Stimulated activated CD8-positive, alpha-beta memory T cell treated with anti-CD3 and anti-CD28 coated beads, Interleukin-2, amount 100 ng/mL, for 1 hour (primary cell): ENCODE data around the gene TMEM120B.
"Not testable (repeated sequence)": the region's sequence is repeated elsewhere in the genome, so short reads cannot be mapped to it uniquely, and the experiment has no call there.

ENCODE experiments used
- DNase-seq, 2 donors: peaks; one replicate each; pipeline ENCODE4 v3.0.0-alpha.2; 2020; ENCODE audit warnings: low read depth in 2 of 2

The TMEM120B gene

GRCh38 chr12:121745545-121745944, 33.0 kb downstream of the TMEM120B start:
- DNase-seq = not testable (repeated sequence)

DNA sequence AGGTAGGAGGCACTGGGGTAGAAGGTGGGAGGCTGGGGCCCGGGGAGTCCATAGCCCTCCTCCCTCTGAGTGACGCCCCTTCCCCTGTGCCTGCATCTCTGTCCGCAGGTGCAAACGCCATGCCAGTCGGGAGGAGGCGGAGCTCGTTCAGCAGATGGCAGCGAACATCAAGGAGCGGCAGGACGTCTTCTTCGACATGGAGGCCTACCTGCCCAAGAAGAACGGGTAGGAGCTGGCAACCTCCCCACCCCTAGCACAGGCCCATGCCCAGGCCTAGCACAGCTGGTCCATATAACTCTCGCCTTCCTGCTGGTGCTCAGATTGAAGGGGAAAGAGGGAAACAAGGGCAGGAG, 35.6 kb downstream of the TMEM120B start:
- DNase-seq = no peak

DNA sequence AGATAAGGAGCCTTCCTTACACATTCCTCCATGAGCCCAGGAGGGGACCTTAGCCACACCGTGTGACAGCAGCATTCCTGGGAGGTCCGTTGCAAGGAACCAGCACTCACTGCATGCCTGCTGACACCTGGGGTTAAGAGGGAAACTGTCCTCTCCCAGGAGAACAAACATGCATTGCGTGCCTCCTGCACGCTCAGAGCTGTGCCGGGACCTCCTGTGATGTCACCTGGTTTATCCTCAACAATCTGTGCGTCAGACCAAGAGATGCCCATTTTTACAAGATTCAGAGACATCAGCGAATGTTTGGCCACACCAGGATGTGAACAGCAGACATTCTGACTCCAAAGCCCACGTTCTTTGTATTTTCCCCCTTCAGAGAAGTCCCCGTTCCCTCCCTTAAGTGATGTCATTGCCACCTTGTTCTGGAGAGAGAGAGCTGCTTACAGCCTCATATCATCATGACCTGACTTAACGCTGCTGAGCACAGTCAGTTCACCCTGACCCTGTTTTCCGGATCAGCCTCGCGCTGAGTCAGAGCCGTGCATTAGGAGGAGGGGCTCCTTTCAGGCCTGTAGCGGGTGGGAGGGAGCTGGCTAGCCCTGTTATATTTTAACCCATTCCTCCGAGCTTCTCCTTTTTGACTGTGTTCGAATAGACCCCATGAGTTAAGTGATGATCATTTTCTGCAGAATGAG, 36.2 kb downstream of the TMEM120B start:
- no peak for DNase-seq

- no peak for DNase-seq
Observed at GRCh38 chr12:121749267-121749666, 36.7 kb downstream of the TMEM120B start.

DNA sequence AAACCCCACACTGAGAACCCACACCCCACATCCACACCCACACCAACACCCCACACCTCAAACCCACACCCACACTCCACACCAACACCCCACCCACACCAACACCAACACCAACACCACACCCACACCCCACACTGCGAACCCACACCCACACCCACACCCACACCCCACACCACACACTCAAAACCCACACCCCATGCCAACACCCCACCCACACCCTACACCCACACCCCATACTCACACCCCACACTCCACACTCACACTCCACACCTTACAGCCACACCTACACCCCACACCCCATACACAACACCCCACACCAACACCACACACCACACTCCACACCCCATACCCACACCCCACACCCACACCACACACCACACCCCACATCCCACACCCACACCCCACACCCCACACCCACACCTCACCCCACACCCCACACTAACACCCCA, 38.0 kb downstream of the TMEM120B start:
- DNase-seq = no peak

- no peak for DNase-seq
Observed at GRCh38 chr12:121751034-121751433, 38.5 kb downstream of the TMEM120B start.

GRCh38 chr12:121751749-121752351, 39.3 kb downstream of the TMEM120B start:
- DNase-seq = no peak

DNA sequence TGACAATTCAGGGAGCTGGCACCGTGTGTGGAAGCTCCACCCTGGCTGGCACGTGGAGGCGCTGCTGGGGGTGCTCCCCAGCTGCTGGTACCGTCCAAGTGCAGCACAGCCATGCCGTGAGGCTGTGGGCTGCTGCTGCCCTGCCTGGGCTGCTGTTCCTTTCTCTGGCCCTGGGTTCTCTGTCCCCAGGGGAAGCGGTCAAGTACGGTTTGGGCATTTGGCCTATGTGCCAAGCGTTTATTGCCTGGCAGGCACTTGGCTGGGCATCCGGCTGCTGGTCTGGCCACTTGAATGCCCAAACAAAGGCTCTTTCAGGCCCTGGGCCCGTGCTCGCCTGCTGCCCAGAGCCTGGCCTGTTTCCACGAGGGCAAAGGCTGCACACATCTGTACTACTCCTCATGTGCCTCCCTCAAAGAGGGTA, 41.3 kb downstream of the TMEM120B start:
- no peak for DNase-seq

GRCh38 chr12:121754836-121755235, 42.3 kb downstream of the TMEM120B start:
- DNase-seq = no peak

DNA sequence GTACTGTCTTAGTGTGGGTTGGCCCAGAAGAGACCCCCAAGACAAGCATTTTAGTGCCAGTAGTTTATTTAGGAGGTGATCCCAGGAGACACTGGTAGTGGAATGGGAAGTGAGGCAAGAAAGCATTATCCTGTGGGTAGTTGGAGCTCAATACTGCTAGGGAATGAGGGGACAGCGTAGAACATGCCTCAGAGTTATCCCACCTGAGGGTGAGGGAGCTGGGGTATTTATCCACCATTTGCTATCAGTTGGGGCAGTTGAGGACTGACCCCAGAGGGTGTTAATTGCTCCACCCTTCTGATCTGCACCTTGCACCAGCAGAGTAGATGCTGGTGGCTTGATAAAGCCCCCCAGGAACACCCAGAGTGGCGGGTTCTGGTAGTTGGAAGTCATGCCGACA, 43.0 kb downstream of the TMEM120B start:
- no peak for DNase-seq

- not testable (repeated sequence) for DNase-seq
Observed at GRCh38 chr12:121758536-121758935, 46.0 kb downstream of the TMEM120B start.

DNA sequence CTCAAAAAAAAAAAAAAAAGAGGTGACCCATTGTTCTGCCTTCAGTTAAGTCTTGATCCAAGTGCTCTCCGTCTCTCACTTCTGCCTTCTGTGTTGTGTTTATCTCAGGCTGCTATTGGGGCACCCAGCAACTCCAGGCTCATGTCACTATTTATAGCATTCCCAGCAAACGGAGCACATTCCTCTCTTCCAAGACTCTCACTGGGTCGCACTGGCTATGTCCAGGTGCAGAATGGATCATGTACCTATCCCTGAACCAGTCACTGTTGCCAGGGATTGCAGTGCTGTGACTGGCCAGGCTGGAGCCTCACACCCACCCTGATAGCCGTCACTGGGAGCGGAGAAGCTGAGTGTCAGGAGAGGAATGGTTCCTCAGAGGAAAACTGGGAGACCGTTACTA, 49.7 kb downstream of the TMEM120B start:
- no peak for DNase-seq

GRCh38 chr12:121764808-121765207, 52.3 kb downstream of the TMEM120B start:
- no peak for DNase-seq

- DNase-seq = no peak
Observed at GRCh38 chr12:121765573-121765972, 53.0 kb downstream of the TMEM120B start.

- DNase-seq = no peak
Observed at GRCh38 chr12:121766290-121767039, 53.9 kb downstream of the TMEM120B start.

DNA sequence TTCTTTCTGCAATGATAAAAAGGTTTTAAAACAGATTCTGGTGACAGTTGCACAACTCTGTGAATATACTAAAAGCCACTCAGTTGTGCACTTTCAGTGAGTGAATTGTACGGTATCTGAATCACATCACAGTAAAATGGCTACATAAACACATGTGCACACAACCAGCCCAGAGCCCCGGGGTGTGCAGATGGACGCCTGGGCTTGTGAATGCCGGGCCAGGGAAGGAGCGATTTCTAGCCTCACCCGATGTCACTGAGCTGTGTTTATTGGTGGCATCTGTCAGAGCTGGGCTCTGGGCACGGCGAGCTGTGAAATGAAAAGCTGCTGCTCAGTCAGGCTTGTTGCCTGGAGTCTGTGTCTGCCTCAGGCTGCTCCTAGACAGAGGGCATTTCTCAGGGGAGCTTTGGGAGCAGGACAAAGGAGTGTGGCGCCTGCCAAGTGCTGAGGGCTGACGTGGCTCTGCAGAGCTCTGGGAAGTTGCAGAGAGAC, 55.0 kb downstream of the TMEM120B start:
- no peak for DNase-seq

GRCh38 chr12:121769297-121769830, 56.8 kb downstream of the TMEM120B start:
- DNase-seq = no peak

DNA sequence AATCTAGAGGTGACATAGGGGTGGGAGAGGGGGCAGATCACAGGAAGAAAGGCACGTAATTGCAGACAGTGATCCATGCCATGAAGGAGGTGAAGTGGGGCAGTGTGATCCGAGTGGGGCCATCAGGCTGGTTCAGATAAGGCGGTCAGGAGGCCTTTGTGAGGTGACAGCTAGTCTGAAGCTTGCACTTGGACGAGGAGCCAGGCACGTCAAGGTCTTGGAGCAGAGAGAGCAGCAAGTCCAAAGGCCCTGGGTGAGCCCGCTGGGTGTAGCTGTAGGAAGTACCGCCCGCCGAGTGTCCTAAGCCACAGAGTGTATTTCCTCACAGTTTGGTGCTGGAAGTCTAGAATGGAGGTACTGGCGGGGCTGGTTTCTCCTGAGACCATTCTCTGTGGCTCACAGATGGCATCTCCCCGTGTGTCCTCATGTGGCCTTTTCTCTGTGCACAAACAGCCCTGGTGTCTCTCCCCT, 57.3 kb downstream of the TMEM120B start:
- DNase-seq = no peak

GRCh38 chr12:121770388-121770787, 57.8 kb downstream of the TMEM120B start:
- DNase-seq = no peak

- no peak for DNase-seq
Observed at GRCh38 chr12:121770813-121771625, 58.5 kb downstream of the TMEM120B start.

DNA sequence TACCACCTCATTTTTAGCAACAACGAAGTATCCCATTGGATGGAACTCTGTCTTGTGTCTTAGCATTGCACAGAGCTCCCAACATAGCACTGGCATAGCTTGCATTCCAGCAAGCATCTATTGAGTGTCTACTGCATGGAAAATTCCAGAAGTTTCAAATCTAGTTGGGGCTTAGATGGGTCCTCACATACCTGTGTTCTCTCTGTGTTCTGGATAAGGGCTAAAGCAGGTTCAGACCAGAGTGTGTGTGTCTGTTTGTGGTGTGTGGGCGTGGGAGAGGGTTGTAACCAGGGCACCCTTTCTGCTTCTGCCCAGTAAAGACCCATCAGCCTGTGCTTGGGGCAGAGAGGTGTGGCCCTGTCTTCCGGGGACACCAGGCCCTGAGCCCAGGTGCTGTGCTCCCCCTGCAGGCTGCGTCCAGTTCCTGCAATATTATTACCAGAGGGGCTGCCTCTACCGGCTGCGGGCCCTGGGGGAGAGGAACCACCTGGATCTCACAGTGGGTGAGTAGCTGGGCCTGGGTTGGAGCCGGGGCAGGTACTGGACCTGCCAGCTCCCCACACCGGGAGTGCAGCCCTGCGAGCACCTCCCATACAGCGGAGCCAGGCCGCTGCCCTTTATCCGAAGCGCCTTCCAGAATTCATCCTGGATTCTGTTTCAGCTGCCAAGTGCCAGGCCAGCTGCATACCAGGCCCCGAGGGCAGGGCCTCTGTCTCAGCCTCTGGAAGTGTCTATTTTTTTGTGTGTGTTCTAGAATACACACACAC, 60.6 kb downstream of the TMEM120B start:
- peak; percentile 49 to 65 for DNase-seq
